Right lobe of liver (tissue), 6 donors: ENCODE data around the gene RBM33. TPM values are rescaled to one million over a fixed set of nuclear protein-coding genes. Genes with fewer than 3 reads are reported as not detected.

Source experiments
- ATAC-seq, 4 donors: fragments of 200-7000 bp; cut with Tn5 transposase; one replicate each; pipeline ENCODE4 v1.9.1; 2020; ENCODE audit warnings: mild to moderate bottlenecking in 4 of 4, moderate library complexity in 4 of 4
- DNase-seq, 3 donors: peaks; one replicate each; pipeline ENCODE4 v3.0.0-alpha.2; 2020
- H3K27ac ChIP-seq, 3 donors: fragments of 200-600 bp; one replicate each; pipeline ENCODE4 v1.8.0; 2022
- H3K27me3 ChIP-seq, 2 donors: fragments of 200-600 bp; one replicate each; pipeline ENCODE4 v1.8.0; 2022
- H3K36me3 ChIP-seq, 4 donors: fragments of 200-600 bp; sonication (generic) in 1 of 4; one replicate each; pipeline versions ENCODE4 v1.5.1 to v1.8.0; 2017 to 2022; ENCODE audit warnings: control low read depth in 1 of 4
- H3K4me1 ChIP-seq, 4 donors: fragments of 200-600 bp; sonication (generic) in 1 of 4; one replicate each; pipeline versions ENCODE4 v1.5.1 to v1.8.0; 2017 to 2022; ENCODE audit warnings: control low read depth in 1 of 4
- H3K4me3 ChIP-seq, 3 donors: fragments of 200-600 bp; one replicate each; pipeline ENCODE4 v1.8.0; 2022
- H3K9me3 ChIP-seq, 4 donors: fragments of 200-600 bp; sonication (generic) in 1 of 4; one replicate each; pipeline versions ENCODE4 v1.5.1 to v1.8.0; 2017 to 2022; ENCODE audit warnings: control low read depth in 1 of 4
- POLR2A ChIP-seq: fragments of 450-650 bp; IDR thresholded peaks from one replicate; pipeline ENCODE4 v1.6.1; 2017; ENCODE audit warnings: antibody characterized with exemption, mild to moderate bottlenecking
- WGBS: methylation state at CpG from one replicate; pipeline ENCODE4 v1.1.6; 2018; ENCODE audit warnings: low coverage, low lambda C conversion rate; ENCODE audit not compliant: insufficient coverage; ENCODE audit errors: missing lambda C conversion rate; 5-methylcytosine and 5-hydroxymethylcytosine counted together
- intact Hi-C, 2 donors: fragments of 100-400 bp; cut with DNase I; formaldehyde crosslinking; loops; one replicate each; pipeline versions ENCODE4 v1.11.2 to v1.14.1; 2022
- total RNA-seq, 6 experiments: library from RNA; depleted of rRNA in 2 of 6; stranded (reverse); fragments of >200 nt in 2 of 6; fragmentation: NEBNext Ultra II Directional in 3 of 6; extraction: Animal tissue kit (Norgen Biotek cat#: 25700) in 3 of 6; gene quantifications; one replicate each; pipeline versions ENCODE4 v1.1.0 to v1.2.4, GENCODE V29; 2016 to 2023
- TF ChIP-seq, protein P1 (sequence below), 4 donors: fragments of 200-600 bp in 3 of 4; fragments of 450-650 bp in 1 of 4; IDR thresholded peaks; one replicate each; pipeline versions ENCODE4 v1.5.1 to v1.8.0; 2016 to 2022; ENCODE audit warnings: antibody characterized with exemption in 4 of 4, mild to moderate bottlenecking in 2 of 4
- donor health status: DM: no; HTN: yes; CAD: no.
- donor health status: DM: no; HTN: no; CAD: no.
- donor health status: DM: no; HTN: no; CAD: no.
- donor health status: DM: no; HTN: yes; CAD: no.
- donor health status: DM: no; HTN: yes; CAD: no.

The RBM33 gene
- total RNA-seq, 6 experiments from 2014 or later, result 24.9 to 55.1 (median 32.0) TPM

DNA sequence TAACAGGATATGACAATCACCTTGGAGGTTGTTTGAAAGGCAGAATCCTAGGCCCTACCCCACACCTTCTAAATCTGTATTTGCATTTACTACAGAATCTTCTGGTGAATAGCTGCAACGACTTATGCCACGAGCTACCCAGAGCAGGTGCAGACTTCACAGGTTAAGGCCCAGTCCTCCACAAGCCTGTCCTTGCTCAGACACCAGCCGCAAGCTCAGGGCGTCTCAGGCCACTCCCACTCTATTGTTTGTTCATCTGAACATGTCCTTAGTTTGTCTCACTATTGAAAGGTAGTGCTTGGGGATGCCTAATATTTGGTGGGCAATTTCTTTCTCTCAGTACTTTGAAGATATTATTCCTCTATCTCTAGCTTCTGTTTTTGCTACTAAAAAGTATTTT is 18.9 kb upstream of the RBM33 start:
- no peaks in the 10 kb centered on the region for H3K9me3 ChIP-seq
- TF ChIP-seq, protein P1, sequence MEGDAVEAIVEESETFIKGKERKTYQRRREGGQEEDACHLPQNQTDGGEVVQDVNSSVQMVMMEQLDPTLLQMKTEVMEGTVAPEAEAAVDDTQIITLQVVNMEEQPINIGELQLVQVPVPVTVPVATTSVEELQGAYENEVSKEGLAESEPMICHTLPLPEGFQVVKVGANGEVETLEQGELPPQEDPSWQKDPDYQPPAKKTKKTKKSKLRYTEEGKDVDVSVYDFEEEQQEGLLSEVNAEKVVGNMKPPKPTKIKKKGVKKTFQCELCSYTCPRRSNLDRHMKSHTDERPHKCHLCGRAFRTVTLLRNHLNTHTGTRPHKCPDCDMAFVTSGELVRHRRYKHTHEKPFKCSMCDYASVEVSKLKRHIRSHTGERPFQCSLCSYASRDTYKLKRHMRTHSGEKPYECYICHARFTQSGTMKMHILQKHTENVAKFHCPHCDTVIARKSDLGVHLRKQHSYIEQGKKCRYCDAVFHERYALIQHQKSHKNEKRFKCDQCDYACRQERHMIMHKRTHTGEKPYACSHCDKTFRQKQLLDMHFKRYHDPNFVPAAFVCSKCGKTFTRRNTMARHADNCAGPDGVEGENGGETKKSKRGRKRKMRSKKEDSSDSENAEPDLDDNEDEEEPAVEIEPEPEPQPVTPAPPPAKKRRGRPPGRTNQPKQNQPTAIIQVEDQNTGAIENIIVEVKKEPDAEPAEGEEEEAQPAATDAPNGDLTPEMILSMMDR (IDR thresholded peaks at IDR 0.05), result no peak
- TF ChIP-seq POLR2A, result no peak
- H3K4me3 ChIP-seq, result no peak overlapping the region
- H3K4me1 ChIP-seq, result peaks cover 0 to 4% (median 2%) of the 10 kb centered on the region in 4 donors
- no peak for ATAC-seq
- H3K36me3 ChIP-seq, result no peaks in the 10 kb centered on the region
- H3K27me3 ChIP-seq, result no peaks in the 10 kb centered on the region
- intact Hi-C loops, result no loop called here
- no peak for DNase-seq
- no peak overlapping the region for H3K27ac ChIP-seq
- 74% methylated on average over 4 of the region's 4 CpGs for WGBS

DNA sequence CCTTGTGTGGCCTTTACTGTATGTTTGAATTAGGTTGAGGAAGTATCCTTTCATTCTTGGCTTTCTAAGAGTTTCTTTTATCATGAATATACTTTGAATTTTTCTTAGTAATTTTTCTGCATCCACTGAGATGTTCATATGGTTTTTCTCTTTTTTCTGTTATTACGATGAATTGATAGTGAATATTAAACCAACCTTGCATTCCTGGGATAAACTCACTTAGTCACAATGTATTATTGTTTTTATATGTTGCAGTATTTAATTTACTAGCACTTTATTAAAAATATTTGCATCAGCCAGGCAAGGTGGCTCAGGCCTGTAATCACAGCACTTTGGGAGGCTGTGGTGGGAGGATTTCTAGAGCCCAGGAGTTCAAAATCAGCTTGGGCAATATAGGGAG is 15.3 kb upstream of the RBM33 start:
- 90% methylated on average over 1 of the region's 1 CpG for WGBS

DNA sequence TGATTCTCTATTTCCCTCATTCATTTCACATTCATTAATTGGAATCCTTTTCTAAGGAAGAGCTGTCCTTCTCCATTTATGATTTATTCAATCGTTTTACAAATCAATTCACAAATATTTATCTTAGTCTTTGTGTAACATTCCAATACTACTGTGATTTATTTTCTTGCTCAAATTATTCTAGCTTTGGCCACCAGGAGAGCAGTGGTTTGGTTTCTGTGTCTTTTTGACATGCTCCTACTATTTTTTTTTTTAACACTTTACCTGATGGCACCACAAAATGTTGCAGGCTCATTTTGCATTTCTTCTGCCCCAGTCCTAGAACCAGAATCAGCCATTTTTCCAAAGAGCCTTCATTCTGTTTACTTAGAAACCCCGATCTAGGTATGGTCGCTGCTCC is 13.3 kb upstream of the RBM33 start:
- peaks cover 0 to 6% (median 0%) of the 10 kb centered on the region in 4 donors for H3K9me3 ChIP-seq
- H3K4me3 ChIP-seq, result no peak overlapping the region
- ATAC-seq (no peak), DNase-seq (no peak)
- no peaks in the 10 kb centered on the region for H3K27me3 ChIP-seq
- no peaks in the 10 kb centered on the region for H3K4me1 ChIP-seq
- TF ChIP-seq POLR2A, result no peak
- intact Hi-C loops, result no loop called here
- 76% methylated on average over 3 of the region's 3 CpGs for WGBS
- H3K27ac ChIP-seq, result no peak overlapping the region
- H3K36me3 ChIP-seq, result no peaks in the 10 kb centered on the region

More for the DNA sequence above, 15.3 kb upstream of the RBM33 start:
- no peak overlapping the region for H3K4me3 ChIP-seq
- intact Hi-C loops, result no loop called here
- H3K4me1 ChIP-seq, result no peaks in the 10 kb centered on the region
- no peaks in the 10 kb centered on the region for H3K36me3 ChIP-seq
- TF ChIP-seq, protein P1 (IDR thresholded peaks at IDR 0.05), result no peak
- TF ChIP-seq POLR2A, result no peak
- H3K9me3 ChIP-seq, result no peaks in the 10 kb centered on the region
- H3K27me3 ChIP-seq, result no peaks in the 10 kb centered on the region
- no peak for ATAC-seq
- no peak overlapping the region for H3K27ac ChIP-seq
- DNase-seq, result no peak

DNA sequence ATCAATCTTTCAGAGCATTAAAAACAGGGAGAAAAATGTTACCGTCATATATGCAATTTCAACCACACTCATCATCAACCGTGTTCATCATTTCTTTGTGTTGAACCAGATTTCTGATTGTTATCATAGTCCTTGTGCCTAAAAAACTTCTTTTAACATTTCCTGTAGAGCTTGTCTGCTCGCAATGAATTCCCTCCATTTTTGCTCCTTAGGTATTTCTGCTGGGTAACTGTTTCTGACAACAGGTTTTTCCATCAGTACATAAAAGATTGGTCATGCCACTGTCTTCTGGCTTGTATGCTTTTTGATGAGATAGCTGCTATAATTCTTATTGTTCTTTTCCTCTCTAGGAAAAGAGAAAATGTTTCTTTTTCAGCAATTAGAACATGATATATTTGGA is 8.6 kb upstream of the RBM33 start:
- intact Hi-C loops, result no loop called here
- H3K27ac ChIP-seq, result no peak overlapping the region
- ATAC-seq, result no peak
- TF ChIP-seq POLR2A, result no peak
- TF ChIP-seq, protein P1 (IDR thresholded peaks at IDR 0.05), result no peak
- peaks cover 0 to 6% (median 0%) of the 10 kb centered on the region in 4 donors for H3K9me3 ChIP-seq
- DNase-seq, result no peak
- no peak overlapping the region for H3K4me3 ChIP-seq
- no peaks in the 10 kb centered on the region for H3K4me1 ChIP-seq
- 100% methylated on average over 3 of the region's 3 CpGs for WGBS
- H3K36me3 ChIP-seq, result peaks cover 0 to 1% (median 0%) of the 10 kb centered on the region in 4 donors
- H3K27me3 ChIP-seq, result no peaks in the 10 kb centered on the region

DNA sequence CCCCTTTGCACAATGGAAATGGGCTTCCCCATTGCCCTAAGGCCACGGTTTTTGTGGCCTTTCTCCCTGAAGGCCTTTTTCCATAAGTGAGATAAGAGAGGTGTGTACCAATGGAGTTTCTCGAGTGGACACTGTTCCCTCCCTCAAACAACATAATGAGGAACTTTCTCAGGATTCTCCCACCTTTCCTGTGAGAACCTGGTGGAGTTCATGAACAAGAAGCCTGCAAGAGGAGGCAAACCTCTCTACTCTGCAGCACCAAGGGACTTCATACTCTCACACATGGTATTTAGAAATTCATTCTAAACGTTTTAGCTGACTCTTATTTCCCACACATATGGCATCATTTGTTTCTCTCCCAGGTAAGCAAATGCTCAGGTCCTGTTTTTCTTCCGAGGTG is 7.3 kb upstream of the RBM33 start:
- Histone ChIP-seq H3K4me1 (no peaks in the 10 kb centered on the region), H3K27ac (no peak overlapping the region), H3K27me3 (no peaks in the 10 kb centered on the region), H3K9me3 (peaks cover 0 to 6% (median 0%) of the 10 kb centered on the region in 4 donors), H3K4me3 (no peak overlapping the region), H3K36me3 (peaks cover 0 to 11% (median 4%) of the 10 kb centered on the region in 4 donors)
- 79% methylated on average over 4 of the region's 4 CpGs for WGBS
- intact Hi-C loops, result no loop called here
- TF ChIP-seq, protein P1 (IDR thresholded peaks at IDR 0.05), result no peak
- no peak for TF ChIP-seq POLR2A
- no peak for ATAC-seq
- DNase-seq, result no peak
